CD4-positive, alpha-beta T cell treated with Interleukin-10 for 1 hour (primary cell): ENCODE results near the gene BCL2L12.

Source experiments
- DNase-seq: peaks from one replicate; pipeline ENCODE4 v3.0.0-alpha.2; 2020

BCL2L12 gene

GRCh38 chr19:49664171-49665035 is 1.3 kb upstream of the BCL2L12 start:
- DNase-seq, result peak; percentile 91

- DNase-seq, result no peak
These were observed 740 bp upstream of the BCL2L12 start for GRCh38 chr19:49665036-49665350.

DNA sequence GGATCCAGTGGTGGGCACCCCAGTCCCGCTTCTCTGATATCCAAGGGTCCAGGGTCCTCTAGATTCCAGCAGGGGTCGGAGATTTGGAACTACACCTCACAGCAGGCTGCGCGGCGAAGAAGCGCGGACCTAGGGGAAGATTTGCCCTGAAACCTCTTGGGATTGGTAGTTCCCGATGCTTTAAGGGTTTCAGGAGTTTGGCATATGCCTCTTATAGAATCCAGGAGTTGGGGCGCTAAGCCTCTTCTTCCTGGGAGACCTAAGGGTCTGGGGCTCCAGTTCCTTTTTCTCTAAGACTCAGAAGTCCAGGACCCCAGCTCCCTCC is 349 bp downstream of the BCL2L12 start:
- no peak for DNase-seq

GRCh38 chr19:49667473-49667872 is 1.7 kb downstream of the BCL2L12 start:
- no peak for DNase-seq

DNA sequence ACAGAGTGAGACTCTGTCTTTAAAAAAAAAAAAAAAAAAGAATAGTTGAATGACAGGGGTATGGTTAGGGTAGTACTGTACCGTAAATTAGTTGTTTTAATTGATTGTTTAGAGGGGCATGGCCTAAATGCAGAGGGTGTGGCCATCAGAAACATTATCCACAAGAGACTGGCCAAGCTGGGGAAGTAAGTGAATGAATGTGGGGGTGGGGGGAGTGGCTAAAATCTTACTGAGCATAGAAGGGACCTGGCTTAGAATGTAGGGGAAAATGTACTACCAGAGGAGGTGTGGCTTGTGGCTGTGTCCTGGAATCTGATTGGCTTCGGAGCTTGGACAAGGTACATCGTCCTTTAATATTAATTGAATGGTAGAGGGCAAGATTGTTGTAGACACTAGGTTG is 3.8 kb downstream of the BCL2L12 start:
- no peak for DNase-seq

DNA sequence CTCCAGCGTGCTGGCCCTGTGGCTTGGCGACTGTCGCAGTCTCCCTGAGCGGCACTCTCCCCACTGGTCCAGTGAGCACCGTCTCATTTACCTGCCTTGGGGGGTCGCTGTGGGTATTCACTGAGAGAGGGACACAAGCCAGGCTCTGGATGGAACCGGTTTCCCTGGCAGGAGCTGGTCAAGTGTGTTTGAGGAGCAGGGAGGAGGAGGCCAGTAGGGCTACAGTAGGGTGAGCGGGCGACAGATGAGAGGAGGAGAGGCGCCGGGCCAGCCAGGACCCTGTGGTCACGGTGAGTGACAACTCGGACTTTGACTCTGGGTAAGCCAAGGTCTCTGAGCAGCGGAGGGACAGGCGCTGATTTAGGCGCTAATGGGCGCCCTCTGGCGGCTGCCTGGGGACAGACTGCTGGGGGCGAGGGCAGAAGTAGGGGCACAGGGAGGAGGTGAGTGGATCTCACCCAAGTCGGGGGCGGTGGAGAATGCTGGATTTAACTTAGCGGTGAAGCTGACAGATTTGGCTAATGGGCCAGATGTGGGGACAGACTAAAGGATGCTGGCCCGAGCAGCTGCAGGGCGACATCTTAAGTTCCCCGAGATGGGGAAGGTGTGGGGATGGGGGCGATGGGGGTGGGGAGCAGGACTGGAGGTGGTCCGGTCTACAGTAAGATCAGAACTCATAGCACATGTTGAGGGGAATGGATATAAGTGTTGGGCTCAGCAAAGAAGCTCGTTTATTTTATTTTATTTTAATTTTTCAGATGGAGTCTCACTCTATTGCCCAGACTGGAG is 6.6 kb downstream of the BCL2L12 start:
- peak; percentile 82 for DNase-seq

DNA sequence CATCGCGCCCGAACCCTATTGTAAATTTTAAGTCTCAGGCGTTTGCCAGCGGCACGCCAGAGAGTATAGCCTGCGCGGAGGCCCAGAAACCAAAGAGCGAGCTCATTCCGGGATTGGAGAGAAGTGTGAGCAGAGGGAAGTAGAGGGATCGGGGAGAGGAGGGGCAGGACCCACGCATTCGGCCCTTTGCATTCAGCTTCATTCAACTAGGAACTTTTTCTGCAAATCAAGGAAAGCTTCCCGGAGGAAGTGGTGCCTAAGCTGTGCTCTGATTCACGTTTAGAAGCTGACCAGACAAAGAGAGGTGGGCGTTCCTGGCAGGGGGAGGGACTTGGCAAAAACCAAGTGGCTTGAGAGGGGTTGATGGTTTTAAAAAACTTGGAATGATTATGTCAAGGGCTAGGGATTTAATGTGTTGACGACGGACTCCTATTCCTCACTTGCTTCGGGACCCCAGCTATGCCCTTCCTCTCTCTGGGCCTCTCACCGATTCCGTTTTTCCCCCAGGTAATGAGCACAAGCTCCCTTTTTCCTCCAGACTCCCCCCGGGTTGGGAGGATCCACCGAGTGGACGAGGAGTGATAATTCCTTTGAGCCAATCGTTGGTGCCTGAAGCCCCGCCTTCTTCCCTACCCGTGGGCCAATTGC is 10.5 kb downstream of the BCL2L12 start:
- no peak for DNase-seq

GRCh38 chr19:49676784-49677230 is 11.1 kb downstream of the BCL2L12 start:
- DNase-seq, result peak; percentile 100

- peak; percentile 56 for DNase-seq
These were observed 11.6 kb downstream of the BCL2L12 start, which contains the start of gene PRMT1 for GRCh38 chr19:49677231-49677900. Gene PRMT1, plus strand, starts transcription at chr19:49677271. Its CDS starts 10 bp downstream, at chr19:49677281.

GRCh38 chr19:49677901-49678674 is 12.4 kb downstream of the BCL2L12 start:
- peak; percentile 85 for DNase-seq

GRCh38 chr19:49678985-49679770 is 13.4 kb downstream of the BCL2L12 start:
- no peak for DNase-seq

GRCh38 chr19:49679771-49680413 is 14.2 kb downstream of the BCL2L12 start:
- no peak for DNase-seq

- peak; percentile 92 for DNase-seq
These were observed 15.0 kb downstream of the BCL2L12 start for GRCh38 chr19:49680421-49681351.

GRCh38 chr19:49681830-49682229 is 16.1 kb downstream of the BCL2L12 start:
- DNase-seq, result no peak

DNA sequence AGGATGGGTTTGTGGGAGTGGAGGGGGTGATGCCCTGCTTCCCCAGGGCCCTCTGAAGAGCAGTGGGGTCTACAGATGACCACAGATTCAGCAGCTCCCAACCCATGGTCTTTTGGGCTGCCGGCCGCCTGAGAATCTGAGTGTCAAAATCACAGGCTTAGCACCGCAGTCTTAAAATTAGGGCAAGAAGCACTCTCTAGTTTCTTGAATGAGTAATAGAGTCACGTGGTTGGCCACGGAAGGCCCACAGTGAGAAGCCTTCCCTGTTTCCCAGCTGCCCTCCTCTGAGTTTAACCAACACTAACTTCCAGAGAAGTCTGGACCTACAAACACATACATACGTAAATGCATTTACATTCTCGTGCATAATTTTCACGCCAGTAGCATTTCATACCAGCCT is 16.5 kb downstream of the BCL2L12 start:
- DNase-seq, result no peak

GRCh38 chr19:49683814-49684250 is 18.1 kb downstream of the BCL2L12 start:
- no peak for DNase-seq

GRCh38 chr19:49684251-49684982 is 18.7 kb downstream of the BCL2L12 start:
- DNase-seq, result peak; percentile 43

DNA sequence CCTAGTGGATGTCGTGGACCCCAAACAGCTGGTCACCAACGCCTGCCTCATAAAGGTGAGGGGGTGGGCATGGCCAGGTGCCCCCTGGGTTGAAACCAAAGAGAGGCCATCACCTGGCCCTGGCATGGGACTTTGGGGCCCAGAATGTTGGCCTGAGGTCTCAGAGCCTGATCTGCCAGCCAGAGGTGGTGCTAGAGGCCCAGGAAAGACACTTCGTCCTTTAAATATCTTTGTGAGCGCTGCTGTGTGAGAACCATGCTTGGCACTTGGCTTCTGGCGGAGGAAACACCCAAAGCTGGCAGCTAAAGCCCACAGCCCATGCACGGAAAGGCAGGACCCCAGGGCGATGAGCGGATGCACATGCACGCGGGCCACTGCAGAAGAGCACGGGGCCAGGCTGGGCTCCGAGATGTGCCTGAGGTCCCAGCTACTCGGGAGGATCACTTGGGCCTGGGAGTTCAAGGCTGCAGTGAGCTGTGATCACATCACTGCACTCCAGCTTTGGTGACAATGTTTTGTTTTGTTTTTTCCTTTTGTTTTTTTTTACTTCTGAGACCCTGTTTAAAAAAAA is 19.3 kb downstream of the BCL2L12 start:
- DNase-seq, result no peak
